Cardiac fibroblast (primary cell): Measurements from ENCODE around the gene PDGFC.

Experiments
- DNase-seq, 2 donors: peaks; one replicate each; pipeline versions ENCODE4 v3.0.0 to v3.0.0-alpha.2; 2010; ENCODE audit warnings: low read depth in 2 of 2
- H3K4me3 ChIP-seq, 2 donors: replicated peaks in 1 of 2; 1 replicate in 1 of 2; 2 replicates in 1 of 2; pipeline ENCODE4 v1.5.1; 2011; ENCODE audit warnings: low read depth in 2 of 2, low read length in 2 of 2, mild to moderate bottlenecking in 2 of 2, moderate library complexity in 1 of 2
- TF ChIP-seq, protein P1 (sequence below): IDR thresholded peaks from one replicate; pipeline ENCODE4 v1.5.1; 2011; ENCODE audit warnings: low read depth, mild to moderate bottlenecking, low read length, inconsistent platforms

The PDGFC gene

DNA sequence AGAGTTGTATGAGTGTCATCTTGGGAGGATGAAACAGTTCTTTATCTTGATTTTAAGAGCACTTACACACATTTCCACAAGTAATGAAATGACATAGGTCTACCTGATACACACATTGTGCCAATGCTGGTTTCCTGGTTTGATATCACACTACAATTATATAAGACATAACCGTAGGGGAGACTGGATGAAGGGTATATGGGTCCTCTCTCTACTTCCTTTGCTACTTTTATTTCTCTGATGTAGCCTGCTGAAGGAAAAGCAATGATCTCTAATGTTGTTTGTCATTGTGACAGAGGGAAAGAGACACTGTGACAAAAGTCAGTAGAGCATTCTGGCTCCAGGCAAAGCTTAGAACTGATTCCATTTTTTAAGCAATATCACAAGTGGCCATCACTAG is 238.0 kb downstream of the PDGFC start:
- no peak for DNase-seq
- no peak overlapping the region for H3K4me3 ChIP-seq
- TF ChIP-seq, protein P1, sequence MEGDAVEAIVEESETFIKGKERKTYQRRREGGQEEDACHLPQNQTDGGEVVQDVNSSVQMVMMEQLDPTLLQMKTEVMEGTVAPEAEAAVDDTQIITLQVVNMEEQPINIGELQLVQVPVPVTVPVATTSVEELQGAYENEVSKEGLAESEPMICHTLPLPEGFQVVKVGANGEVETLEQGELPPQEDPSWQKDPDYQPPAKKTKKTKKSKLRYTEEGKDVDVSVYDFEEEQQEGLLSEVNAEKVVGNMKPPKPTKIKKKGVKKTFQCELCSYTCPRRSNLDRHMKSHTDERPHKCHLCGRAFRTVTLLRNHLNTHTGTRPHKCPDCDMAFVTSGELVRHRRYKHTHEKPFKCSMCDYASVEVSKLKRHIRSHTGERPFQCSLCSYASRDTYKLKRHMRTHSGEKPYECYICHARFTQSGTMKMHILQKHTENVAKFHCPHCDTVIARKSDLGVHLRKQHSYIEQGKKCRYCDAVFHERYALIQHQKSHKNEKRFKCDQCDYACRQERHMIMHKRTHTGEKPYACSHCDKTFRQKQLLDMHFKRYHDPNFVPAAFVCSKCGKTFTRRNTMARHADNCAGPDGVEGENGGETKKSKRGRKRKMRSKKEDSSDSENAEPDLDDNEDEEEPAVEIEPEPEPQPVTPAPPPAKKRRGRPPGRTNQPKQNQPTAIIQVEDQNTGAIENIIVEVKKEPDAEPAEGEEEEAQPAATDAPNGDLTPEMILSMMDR, result no peak

DNA sequence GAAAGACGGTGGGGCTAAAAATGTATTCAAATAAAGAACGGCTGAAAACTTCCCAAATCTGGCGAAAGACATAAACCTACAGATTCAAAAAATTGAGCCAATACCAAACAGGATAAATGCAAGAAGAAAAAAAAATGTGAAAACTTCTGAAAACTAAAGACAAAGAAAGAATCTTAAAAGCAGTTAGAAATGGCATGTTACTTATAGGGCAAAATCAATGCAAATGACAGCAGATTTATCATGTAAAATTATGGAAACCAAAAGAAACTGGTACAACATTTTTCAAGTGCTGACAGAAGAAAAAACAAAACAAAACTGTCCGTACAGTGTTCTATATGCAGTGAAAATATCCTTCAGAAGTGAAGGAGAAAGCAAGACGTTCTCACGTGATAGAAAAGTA is 239.0 kb downstream of the PDGFC start:
- TF ChIP-seq, protein P1, result no peak
- no peak for DNase-seq
- H3K4me3 ChIP-seq, result no peak overlapping the region

DNA sequence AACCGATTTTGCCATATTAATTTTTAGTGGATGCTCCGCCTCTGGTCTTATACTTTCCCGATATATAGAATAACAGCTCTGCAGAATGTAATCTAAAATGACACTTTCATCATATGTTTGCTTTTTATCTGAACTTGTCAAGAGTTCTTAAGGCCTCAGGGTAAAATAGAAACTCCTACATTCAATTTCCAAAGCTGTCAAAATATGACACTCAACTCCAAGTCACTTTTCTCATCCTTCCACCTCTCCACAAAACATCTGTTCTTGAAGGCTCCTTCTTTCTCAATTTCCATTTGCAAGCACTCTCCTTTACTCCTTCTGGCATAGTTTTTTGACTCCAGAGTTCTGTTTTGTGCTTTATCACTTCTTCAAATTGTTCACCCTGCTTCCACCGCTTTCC is 242.2 kb downstream of the PDGFC start:
- TF ChIP-seq, protein P1, result no peak
- no peak for DNase-seq

DNA sequence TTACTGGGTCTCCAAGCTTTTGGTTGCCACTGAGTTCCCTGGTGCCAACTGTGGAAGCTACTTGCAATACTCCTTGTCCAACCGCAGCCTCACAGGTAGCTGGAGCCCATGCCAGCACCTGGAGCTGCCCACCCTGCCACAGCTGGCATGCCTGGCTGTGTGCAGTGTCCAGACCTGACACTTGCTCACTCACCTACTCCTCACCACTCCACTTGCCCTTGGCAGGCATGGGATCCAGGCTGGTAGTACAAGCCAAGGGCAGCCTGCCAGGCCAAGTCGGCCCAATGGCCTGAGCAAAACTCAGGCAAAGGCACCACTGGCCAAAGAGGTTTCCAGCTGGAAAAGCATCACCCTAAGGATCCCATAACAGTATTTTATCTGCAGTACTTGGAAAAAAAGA is 246.3 kb downstream of the PDGFC start:
- TF ChIP-seq, protein P1, result no peak
- H3K4me3 ChIP-seq, result no peak overlapping the region
- no peak for DNase-seq

More for the DNA sequence above, 242.2 kb downstream of the PDGFC start:
- H3K4me3 ChIP-seq, result no peak overlapping the region

DNA sequence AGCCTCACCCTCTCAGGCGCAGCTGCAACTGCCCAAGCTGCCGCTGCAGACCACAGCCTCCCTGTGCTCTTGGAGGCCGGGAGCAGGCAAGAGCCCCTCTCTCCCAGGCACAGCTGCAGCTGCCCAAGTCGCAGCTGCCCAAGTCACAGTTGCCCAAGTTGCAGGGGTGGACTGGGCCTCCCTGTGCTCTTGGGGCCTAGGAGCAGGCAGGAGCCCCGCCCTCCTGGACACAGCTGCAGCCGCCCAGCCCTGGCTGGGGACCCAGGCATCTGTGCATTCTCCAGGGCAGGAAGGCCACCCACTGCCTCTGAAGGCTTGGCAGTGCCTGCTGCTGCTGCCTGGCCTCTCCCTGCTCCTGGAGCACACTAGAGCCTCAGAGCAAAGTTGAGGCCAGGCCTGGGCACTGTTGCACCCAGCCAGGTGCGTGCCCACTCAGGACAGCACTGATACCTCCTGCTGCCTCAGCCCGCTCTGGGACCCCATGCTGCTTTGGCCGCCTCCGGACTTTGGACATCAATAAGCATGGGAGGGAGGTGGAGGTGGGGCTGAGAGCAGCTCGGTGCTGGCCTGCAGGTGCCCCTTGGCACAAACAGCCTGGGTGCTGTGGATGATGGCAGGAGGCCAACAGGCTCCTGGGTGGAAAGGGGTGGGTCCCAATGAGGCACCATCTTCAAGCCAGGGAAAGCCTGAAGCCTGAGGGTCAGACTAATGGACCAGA is 247.5 kb downstream of the PDGFC start:
- no peak for DNase-seq
- no peak overlapping the region for H3K4me3 ChIP-seq
- TF ChIP-seq, protein P1, result no peak

DNA sequence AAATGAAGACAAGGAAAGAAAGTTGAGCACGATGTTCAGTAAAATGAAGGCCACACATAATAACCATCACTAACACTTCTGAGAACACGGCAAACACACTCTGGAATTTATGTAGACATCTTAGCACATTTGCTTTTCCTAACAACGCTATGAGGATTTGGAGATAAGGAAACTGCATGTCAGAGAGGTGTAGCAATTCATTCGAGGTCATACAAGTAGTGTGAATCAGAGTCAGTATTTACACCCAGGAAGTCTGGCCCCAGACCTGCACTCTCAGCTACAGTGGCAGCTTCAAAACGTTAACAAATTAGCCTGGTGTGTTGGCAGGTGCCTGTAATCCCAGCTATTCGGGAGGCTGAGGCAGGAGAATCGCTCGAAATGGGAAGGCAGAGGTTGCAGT is 253.4 kb downstream of the PDGFC start:
- no peak for DNase-seq
- TF ChIP-seq, protein P1, result no peak
- no peak overlapping the region for H3K4me3 ChIP-seq

DNA sequence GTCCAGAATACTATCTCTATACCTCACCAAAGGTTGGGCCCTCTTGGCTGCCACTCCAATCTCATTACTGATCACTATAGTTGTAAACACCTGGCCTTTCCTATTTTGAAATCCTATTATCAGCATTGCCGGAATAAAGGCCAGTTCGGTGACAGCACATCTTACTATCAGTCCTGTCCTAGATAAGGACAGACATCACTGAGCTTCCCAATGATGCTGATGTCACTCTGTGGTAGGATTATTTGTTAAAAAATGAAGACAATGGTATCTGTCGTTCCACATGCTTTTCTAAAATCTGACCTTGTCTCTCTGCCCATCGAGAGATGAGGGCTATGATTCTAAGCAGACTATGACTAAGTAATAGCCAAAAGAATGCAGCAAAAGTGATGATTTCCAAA is 260.4 kb downstream of the PDGFC start:
- no peak for DNase-seq
- no peak overlapping the region for H3K4me3 ChIP-seq
- TF ChIP-seq, protein P1, result no peak
